Central memory CD8-positive, alpha-beta T cell (primary cell): ENCODE measurements around the gene NCOA6.
"Not testable (repeated sequence)": the region's sequence is repeated elsewhere in the genome, so short reads cannot be mapped to it uniquely, and the experiment has no call there.

Source experiments
- ATAC-seq: fragments of 150-1000 bp; cut with Tn5 transposase; replicated peaks from 2 replicates; pipeline ENCODE4 v1.10.0; 2022; ENCODE audit warnings: mild to moderate bottlenecking, moderate FRiP score, moderate number of reproducible peaks; ENCODE audit not compliant: poor library complexity, severe bottlenecking; ENCODE audit errors: extremely low read depth
- DNase-seq, 2 donors: peaks; one replicate each; pipeline ENCODE4 v3.0.0; 2021; ENCODE audit warnings: low spot score in 2 of 2
- H3K27ac Mint-ChIP-seq: one replicate; pipeline ENCODE4 v1.8.0; 2022; ENCODE audit warnings: low read depth, mild to moderate bottlenecking, moderate library complexity, mixed read lengths
- H3K27me3 Mint-ChIP-seq: one replicate; pipeline ENCODE4 v1.8.0; 2022; ENCODE audit warnings: mixed read lengths
- H3K36me3 Mint-ChIP-seq: one replicate; pipeline ENCODE4 v1.8.0; 2022; ENCODE audit warnings: mild to moderate bottlenecking, moderate library complexity, mixed read lengths; ENCODE audit not compliant: insufficient read depth
- H3K4me1 Mint-ChIP-seq: one replicate; pipeline ENCODE4 v1.8.0; 2022; ENCODE audit warnings: mixed read lengths
- H3K4me3 Mint-ChIP-seq: one replicate; pipeline ENCODE4 v1.8.0; 2022; ENCODE audit warnings: mild to moderate bottlenecking, moderate library complexity, mixed read lengths
- H3K9me3 Mint-ChIP-seq: one replicate; pipeline ENCODE4 v1.8.0; 2022; ENCODE audit warnings: mixed read lengths

Gene NCOA6

DNA sequence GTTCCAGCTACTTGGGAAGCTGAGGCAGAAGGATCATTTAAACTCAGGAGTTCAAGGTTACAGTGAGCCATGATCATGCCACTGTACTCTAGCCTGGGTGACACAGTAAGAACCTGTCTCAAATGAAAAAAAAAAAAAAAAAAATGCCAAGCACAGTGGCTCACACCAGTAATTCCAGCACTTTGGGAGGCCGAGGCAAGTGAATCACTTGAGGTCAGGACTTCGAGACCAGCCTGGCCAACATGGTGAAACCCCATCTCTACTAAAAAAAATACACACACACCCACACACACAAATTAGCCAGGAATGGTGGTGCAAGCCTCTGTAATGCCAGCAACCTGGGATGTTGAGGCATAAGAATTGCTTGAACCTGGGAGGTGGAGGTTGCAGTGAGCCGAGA lies 102.9 kb downstream of the NCOA6 start:
- H3K9me3 Mint-ChIP-seq, H3K27ac Mint-ChIP-seq, H3K4me3 Mint-ChIP-seq, H3K27me3 Mint-ChIP-seq, ATAC-seq, H3K4me1 Mint-ChIP-seq, DNase-seq: not testable (repeated sequence)
- peaks cover 34% of the 10 kb centered on the region for H3K36me3 Mint-ChIP-seq

DNA sequence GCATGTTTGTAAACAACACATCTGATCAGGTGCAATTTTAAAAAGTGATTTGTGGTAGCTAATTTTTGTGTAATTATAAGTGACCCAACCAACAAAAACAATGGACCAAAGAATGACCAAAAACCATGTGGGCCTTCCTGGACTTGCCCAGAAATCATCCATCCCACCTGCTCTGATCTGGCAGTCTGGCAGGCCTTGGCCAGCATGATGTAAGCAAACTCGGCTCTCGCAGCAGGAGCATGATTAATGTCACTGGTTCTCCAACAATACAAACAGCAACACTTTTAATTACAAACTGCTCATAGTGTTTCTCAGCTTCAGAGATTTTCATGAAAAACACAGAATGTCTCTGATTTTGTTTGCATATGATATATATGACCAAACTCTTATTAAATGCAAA lies 105.2 kb downstream of the NCOA6 start:
- no peaks in the 10 kb centered on the region for H3K9me3 Mint-ChIP-seq
- H3K27ac Mint-ChIP-seq, result no peak overlapping the region
- DNase-seq (no peak), ATAC-seq (no peak)
- H3K4me1 Mint-ChIP-seq, result peaks cover 8% of the 10 kb centered on the region
- no peaks in the 10 kb centered on the region for H3K27me3 Mint-ChIP-seq
- H3K36me3 Mint-ChIP-seq, result peaks cover 27% of the 10 kb centered on the region
- H3K4me3 Mint-ChIP-seq, result no peak overlapping the region

DNA sequence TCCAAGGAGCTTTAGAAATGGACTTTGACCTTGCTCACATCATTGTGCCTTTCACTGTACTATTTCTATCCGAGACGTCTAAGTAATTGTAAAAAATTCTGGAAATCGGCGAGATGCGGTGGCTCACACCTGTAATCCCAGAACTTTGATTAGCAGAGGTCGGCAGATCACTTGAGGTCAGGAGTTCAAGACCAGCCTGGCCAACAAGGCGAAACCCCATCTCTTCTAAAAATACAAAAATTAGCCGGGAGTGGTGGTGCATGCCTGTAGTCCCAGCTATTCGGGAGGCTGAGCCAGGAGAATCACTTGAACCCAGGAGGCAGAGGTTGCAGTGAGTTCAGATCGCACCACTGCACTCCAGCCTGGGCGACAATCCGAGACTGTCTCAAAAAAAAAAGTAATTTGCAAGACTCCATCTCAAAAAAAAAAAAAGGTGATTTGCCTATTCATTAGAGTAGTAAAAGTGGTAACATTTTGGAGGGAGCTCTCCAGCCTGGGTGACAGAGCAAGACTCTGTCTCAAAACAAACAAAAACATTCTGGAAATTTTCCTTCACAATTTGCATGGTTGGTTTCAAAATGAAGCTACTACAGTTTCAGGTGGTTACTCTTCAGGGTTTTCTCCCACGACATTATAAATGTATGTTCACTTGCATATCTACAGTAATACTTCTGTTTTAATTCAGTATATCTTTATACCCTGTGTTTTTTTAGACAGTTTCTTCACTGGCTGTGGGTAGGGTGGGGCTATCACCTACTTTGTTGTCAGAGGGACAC lies 106.0 kb downstream of the NCOA6 start:
- H3K36me3 Mint-ChIP-seq, result peaks cover 26% of the 10 kb centered on the region
- DNase-seq, H3K27me3 Mint-ChIP-seq, ATAC-seq, H3K27ac Mint-ChIP-seq, H3K4me1 Mint-ChIP-seq, H3K9me3 Mint-ChIP-seq, H3K4me3 Mint-ChIP-seq: not testable (repeated sequence)

DNA sequence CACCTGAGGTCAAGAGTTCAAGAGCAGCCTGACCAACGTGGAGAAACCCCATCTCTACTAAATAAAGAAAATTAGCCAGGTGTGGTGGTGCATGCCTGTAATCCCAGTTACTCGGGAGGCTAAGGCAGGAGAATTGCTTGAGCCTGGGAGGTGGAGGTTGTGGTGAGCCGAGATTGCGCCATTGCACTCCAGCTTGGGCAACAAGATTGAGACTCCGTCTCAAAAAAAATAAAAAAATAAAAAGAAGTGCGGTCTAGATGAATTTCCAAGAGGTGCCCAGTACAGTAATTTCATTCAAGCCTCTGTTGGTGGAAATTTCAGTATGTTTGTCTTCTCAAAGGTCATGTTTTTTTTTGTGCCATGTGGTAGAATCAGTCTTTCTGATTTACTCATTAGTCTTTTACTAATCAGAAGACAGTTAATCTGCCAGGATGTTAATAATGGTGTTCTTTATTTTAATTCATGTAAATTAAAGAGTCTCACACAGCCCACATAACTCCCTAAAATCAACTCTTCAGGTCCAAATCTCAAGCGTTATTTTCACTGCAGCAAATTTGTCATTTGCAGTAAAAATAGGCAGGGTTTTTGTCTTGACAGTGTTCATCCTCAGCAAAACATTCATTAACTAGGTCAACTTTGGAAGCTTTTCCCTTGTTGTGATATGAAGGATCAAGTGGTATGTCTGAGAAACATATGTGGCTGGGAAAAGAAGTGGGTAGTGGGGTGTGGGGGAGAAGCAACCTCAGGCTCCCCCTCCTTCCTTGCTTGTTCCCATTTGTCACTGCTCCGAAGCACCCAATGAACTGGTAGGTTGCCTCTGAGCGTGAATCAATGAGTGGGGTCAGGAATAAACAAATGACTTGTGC lies 108.0 kb downstream of the NCOA6 start:
- ATAC-seq (no peak), DNase-seq (no peak)
- H3K27me3 Mint-ChIP-seq, result no peaks in the 10 kb centered on the region
- H3K4me1 Mint-ChIP-seq, result peaks cover 8% of the 10 kb centered on the region
- no peak overlapping the region for H3K4me3 Mint-ChIP-seq
- H3K27ac Mint-ChIP-seq, result no peak overlapping the region
- no peaks in the 10 kb centered on the region for H3K9me3 Mint-ChIP-seq
- peaks cover 29% of the 10 kb centered on the region for H3K36me3 Mint-ChIP-seq

DNA sequence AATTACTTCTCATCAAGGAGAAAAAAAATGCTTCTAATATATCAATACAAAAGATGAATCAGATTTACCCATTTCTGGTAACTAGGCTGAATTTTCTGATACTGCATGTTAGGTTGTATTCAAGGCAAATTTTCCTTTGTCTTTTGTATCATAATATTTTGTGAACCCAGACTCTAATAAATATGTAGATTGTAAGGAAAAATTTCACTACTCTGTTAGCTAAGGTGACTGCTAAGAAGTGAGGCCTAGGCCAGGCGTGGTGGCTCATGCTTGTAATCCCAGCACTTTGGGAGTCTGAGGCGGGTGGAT lies 108.6 kb downstream of the NCOA6 start:
- Mint-ChIP-seq H3K36me3 (peaks cover 29% of the 10 kb centered on the region), H3K4me1 (peaks cover 8% of the 10 kb centered on the region), H3K9me3 (no peaks in the 10 kb centered on the region), H3K27ac (no peak overlapping the region), H3K27me3 (no peaks in the 10 kb centered on the region), H3K4me3 (no peak overlapping the region)
- DNase-seq, result no peak
- no peak for ATAC-seq

DNA sequence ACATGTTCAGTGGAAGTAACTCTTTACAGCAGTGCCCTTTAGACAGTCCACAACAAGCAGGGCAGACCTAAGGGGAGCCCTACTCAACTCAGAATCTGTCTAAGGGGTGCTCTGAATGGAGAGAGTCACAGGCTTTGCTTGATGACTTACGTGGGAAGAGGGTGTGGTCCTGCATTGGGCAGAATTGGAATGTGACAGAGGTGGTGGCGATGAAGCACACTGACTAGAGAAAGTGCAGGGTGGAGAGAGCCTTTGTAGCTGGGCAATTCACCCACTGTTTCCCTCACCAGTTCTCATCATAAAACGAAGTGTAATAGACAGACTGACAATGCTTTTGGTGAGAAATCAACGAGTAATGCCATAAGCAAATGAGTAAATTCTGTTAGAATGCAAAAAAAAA lies 110.1 kb downstream of the NCOA6 start:
- peaks cover 35% of the 10 kb centered on the region for H3K36me3 Mint-ChIP-seq
- H3K27ac Mint-ChIP-seq, result no peak overlapping the region
- no peaks in the 10 kb centered on the region for H3K27me3 Mint-ChIP-seq

DNA sequence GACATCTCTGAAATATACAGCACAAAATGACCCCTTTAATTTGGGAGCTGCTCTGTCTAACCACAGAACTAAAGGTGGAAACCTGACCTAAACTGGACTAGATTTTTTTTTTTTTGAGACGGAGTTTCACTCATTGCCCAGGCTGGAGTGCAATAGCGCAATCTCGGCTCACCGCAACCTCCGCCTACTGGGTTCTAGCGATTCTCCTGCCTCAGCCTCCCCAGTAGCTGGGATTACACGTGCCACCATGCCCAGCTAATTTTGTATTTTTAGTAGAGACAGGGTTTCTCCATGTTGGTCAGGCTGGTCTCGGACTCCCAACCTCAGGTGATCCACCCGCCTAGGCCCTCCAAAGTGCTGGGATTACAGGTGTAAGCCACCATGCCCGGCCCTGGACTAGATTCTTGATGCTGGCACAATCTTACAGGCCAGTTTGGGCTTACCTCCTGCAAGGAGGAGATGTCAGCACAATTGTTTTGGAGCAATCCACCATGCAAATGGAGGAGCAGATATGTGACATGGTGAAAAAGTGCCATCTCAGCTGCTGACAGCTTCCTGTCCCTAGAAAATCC lies 111.4 kb downstream of the NCOA6 start:
- H3K27ac Mint-ChIP-seq, H3K4me1 Mint-ChIP-seq, H3K9me3 Mint-ChIP-seq, ATAC-seq, DNase-seq, H3K27me3 Mint-ChIP-seq, H3K4me3 Mint-ChIP-seq: not testable (repeated sequence)
- H3K36me3 Mint-ChIP-seq, result peaks cover 42% of the 10 kb centered on the region

More for the DNA sequence above, 110.1 kb downstream of the NCOA6 start:
- ATAC-seq (no peak), DNase-seq (no peak)
- Mint-ChIP-seq H3K9me3 (no peaks in the 10 kb centered on the region), H3K4me1 (peaks cover 7% of the 10 kb centered on the region), H3K4me3 (no peak overlapping the region)

DNA sequence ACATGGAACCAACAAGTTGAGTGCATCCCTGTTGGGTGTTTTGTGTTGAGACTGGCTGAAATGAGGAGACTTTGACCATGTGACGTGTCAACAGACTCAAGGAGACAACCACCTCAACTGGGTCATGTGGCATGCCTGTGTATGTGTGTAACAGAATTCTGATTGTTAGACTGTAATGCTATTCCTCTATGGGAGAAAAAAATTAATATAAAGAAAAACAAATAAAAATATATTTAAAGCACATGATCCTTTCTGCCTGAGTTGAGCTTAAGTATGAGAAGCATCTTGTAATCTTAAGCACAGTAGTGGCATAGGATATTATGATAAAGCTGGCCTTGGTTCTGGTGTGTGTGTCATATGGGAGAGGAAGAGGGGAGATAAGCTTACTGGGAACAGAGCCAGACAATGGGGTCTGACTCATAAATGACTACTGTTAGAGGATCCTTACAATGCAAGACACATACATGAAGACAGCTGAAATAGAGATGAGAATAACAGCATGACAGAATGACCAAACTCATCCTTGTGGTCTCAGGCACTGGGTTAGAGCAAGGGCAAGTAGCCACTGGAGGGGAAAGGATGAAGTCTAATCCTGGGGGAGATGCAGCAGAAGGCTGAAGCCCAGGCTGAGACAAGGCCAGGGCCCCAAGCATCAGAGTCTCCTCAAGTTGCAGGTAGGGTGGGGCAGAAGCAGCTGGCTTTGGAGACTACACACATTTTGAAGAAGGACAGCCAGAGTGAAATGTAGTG lies 112.1 kb downstream of the NCOA6 start:
- no peaks in the 10 kb centered on the region for H3K9me3 Mint-ChIP-seq
- no peak for ATAC-seq
- no peak overlapping the region for H3K4me3 Mint-ChIP-seq
- H3K27me3 Mint-ChIP-seq, result no peaks in the 10 kb centered on the region
- H3K4me1 Mint-ChIP-seq, result peaks cover 16% of the 10 kb centered on the region
- no peak for DNase-seq
- H3K36me3 Mint-ChIP-seq, result peaks cover 47% of the 10 kb centered on the region
- no peak overlapping the region for H3K27ac Mint-ChIP-seq

DNA sequence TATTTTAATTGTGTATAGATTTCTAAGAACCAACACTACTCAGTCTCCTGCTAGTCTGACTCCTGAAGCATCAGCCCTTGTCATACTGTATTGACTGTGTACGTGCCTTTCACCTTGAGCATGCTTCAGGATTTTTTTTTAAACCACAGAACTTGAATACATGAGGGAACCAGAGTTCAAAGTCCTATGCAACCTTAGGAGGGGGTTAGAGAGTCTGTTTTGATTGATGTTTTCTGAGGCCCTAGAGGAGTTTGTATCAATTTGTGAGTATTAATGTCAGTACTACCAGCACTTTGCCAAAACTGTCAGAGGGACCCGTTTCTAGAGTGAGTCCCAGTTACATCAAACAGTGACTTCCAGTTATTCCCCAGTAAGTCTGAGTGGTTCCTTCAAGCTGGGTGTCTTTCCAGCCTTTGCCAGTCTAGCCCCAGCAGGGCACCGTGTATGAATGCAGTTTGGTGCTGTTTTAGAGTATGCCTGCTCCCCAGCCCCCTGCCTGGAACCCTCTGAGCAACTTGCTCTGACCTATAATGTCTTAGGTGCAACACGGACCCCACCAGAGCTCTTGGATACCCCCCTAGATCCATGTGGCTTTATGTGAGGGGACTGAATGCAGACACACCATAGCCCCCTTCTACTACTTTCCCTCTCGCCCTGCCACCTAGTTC lies 112.8 kb downstream of the NCOA6 start:
- no peak for DNase-seq
- Mint-ChIP-seq H3K36me3 (peaks cover 50% of the 10 kb centered on the region), H3K27me3 (no peaks in the 10 kb centered on the region), H3K9me3 (no peaks in the 10 kb centered on the region), H3K27ac (peak overlapping the region; percentile 49), H3K4me3 (no peak overlapping the region), H3K4me1 (peaks cover 18% of the 10 kb centered on the region)
- no peak for ATAC-seq

DNA sequence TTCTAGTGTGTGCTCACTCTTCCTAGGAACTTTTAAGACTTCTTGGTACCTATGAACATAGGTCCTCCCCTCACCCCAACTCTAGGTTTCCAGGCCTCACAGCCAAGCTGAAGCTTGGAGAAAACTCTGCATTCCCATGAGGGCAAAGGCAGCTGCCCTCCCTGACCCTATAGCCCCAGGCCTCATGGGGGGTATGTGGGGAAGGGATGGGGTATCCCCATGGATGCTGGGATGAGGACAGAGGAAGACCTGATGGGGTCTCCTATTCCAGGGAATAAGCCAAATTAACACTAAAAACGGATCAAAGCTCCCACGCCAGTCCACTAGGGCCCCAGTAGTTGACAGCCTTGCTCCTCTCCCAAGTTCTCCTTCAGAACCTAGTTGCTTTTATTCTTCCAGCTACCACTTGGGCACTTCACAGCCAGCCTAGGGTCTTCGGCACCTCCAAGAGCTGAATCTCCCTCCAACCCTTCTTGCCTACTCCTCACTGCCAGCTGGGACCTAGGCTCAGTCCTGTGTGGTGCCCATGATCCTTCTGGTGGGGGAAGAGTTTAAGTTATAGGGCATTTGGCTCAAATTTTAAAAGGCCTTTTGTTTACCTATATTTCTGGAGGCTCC lies 113.5 kb downstream of the NCOA6 start:
- DNase-seq (no peak), ATAC-seq (no peak)
- Mint-ChIP-seq H3K9me3 (no peaks in the 10 kb centered on the region), H3K36me3 (peaks cover 50% of the 10 kb centered on the region), H3K27me3 (no peaks in the 10 kb centered on the region), H3K4me1 (peaks cover 18% of the 10 kb centered on the region), H3K4me3 (peak overlapping the region; percentile 63), H3K27ac (peak overlapping the region; percentile 49)

DNA sequence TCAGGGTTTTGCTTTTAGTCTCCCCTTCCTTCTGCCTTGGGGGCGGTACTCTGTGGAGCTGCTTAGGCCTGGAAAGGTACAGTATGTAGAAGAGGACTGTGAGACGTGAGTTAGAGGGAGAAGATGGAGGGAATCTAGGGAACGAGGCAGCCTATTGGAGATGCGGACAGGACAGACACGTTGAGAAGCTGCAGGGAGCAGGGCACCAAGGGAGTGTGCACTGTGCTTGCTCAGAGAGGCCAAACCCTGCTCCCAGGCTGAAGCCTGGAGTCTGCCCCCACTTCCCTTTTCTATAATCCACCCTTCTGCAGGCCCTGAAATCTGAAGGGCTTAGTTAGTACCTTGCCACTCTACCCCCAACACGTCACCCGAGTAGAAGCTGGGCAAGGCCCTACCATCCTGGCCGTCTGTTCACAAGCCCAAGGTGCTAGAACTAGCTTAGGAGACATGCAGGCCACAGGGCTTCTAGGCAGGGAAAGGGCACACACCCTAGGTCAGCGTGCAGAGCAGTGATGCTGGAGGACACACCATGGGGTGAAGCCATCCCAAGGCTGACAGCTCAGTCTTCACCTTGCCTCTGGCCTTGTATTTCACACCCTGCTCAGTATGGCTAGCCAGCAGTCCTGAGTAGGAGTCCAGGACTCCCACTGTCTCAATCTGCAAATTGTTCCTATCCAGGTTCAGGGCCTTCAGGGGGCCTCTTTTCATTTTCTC lies 114.4 kb downstream of the NCOA6 start:
- ATAC-seq (no peak), DNase-seq (no peak)
- Mint-ChIP-seq H3K27ac (peak overlapping the region; percentile 87), H3K9me3 (no peaks in the 10 kb centered on the region), H3K27me3 (no peaks in the 10 kb centered on the region), H3K36me3 (peaks cover 48% of the 10 kb centered on the region), H3K4me3 (peak overlapping the region; percentile 83), H3K4me1 (peaks cover 18% of the 10 kb centered on the region)
